HepG2 (cell line): ENCODE measurements around the gene ADAMTS18.

Experiments used
- HDAC2 ChIP-seq: sonication (generic); formaldehyde crosslinking; IDR thresholded peaks from 2 replicates; pipeline ENCODE4 v1.4.0; 2020; ENCODE audit warnings: missing genetic modification reagents
- KLF9 ChIP-seq: IDR thresholded peaks from 2 replicates; pipeline ENCODE4 v1.6.1; 2016; ENCODE audit warnings: low read depth
- RELA ChIP-seq: sonication (generic); formaldehyde crosslinking; IDR thresholded peaks from 2 replicates; pipeline ENCODE4 v1.4.0; 2020; ENCODE audit warnings: missing genetic modification reagents
- TBP ChIP-seq: sonication (generic); formaldehyde crosslinking; IDR thresholded peaks from 2 replicates; pipeline ENCODE4 v1.5.0; 2020; ENCODE audit warnings: missing genetic modification reagents
- ZNF263 ChIP-seq: sonication (generic); formaldehyde crosslinking; IDR thresholded peaks from 2 replicates; pipeline ENCODE4 v1.4.0; 2020; ENCODE audit warnings: missing genetic modification reagents
- ZSCAN30 ChIP-seq: sonication (generic); formaldehyde crosslinking; IDR thresholded peaks from 2 replicates; pipeline ENCODE4 v1.5.0; 2020; ENCODE audit warnings: mild to moderate bottlenecking, missing genetic modification reagents

GRCh38 chr16:77233799-77234519 lies 200.9 kb downstream of the ADAMTS18 start:
- TF ChIP-seq HDAC2 (CRISPR knock-in tag) (no peak), ZNF263 (CRISPR knock-in tag) (no peak), RELA (CRISPR knock-in tag) (no peak), TBP (CRISPR knock-in tag) (no peak), ZSCAN30 (no peak), KLF9 (CRISPR knock-in tag) (no peak)
